ENCODE measurements around the gene PACRG. TPM values are rescaled to one million over a fixed set of nuclear protein-coding genes. Genes with fewer than 3 reads are reported as not detected.

Gene PACRG
- total and polyA plus RNA-seq, 2 of the 8 experiments (the other 6 are each of a cell fraction or from before 2014, with no cell fraction given): 0.44 to 0.54 TPM

GRCh38 chr6:162680871-162681270 is 46.9 kb upstream of the PACRG start (continued):
- no peak for TF ChIP-seq ASH2L (IDR thresholded peaks at IDR 0.05; ENCODE audit: low read length)
- TF ChIP-seq ZNF274 (IDR thresholded peaks at IDR 0.05; ENCODE audit: borderline replicate concordance, extremely low read depth, low read length): no peak
